CD8-positive, alpha-beta memory T cell (primary cell): ENCODE measurements around the gene FAM222A. TPM values are rescaled to one million over a fixed set of nuclear protein-coding genes. Genes with fewer than 3 reads are reported as not detected.

Source experiments
- CTCF ChIA-PET: fragments of 350-600 bp; sonication (Branson Sonifier 250); formaldehyde crosslinking; loops from one replicate; lab custom pipeline; 2021; ENCODE audit warnings: antibody characterized with exemption; lab: Charles Lee
- POLR2A ChIA-PET: fragments of 350-600 bp; sonication (Branson Sonifier 250); formaldehyde crosslinking; loops from one replicate; lab custom pipeline; 2021; ENCODE audit warnings: antibody characterized with exemption; lab: Charles Lee
- DNase-seq, 5 donors: peaks; one replicate each; pipeline versions ENCODE4 v3.0.0 to v3.0.0-alpha.2; 2020 to 2022; ENCODE audit warnings: mixed read lengths in 1 of 5
- H3K27ac ChIP-seq: one replicate; pipeline ENCODE4 v1.7.0; 2013; ENCODE audit warnings: low read depth, mild to moderate bottlenecking, low read length, moderate library complexity
- H3K27me3 ChIP-seq: 2 replicates; pipeline ENCODE4 v1.7.0; 2013; ENCODE audit warnings: low read length, mild to moderate bottlenecking; ENCODE audit not compliant: insufficient read depth, poor library complexity, severe bottlenecking
- H3K36me3 ChIP-seq: 2 replicates; pipeline ENCODE4 v1.7.0; 2013; ENCODE audit warnings: mild to moderate bottlenecking, low read length, moderate library complexity; ENCODE audit not compliant: insufficient read depth
- H3K4me1 ChIP-seq: 2 replicates; pipeline ENCODE4 v1.7.0; 2013; ENCODE audit warnings: mild to moderate bottlenecking, low read length, moderate library complexity; ENCODE audit not compliant: insufficient read depth
- H3K4me3 ChIP-seq: 2 replicates; pipeline ENCODE4 v1.7.0; 2013; ENCODE audit warnings: mild to moderate bottlenecking, low read length
- H3K9me3 ChIP-seq: 2 replicates; pipeline ENCODE4 v1.7.0; 2013; ENCODE audit warnings: mild to moderate bottlenecking, low read length
- H3K27ac Mint-ChIP-seq, 8 donors: one replicate each; pipeline ENCODE4 v1.8.0; 2020 to 2021; ENCODE audit warnings: mixed read lengths in 8 of 8, mild to moderate bottlenecking in 6 of 8, inconsistent platforms in 3 of 8, moderate library complexity in 3 of 8
- H3K27me3 Mint-ChIP-seq, 2 donors: one replicate each; pipeline ENCODE4 v1.8.0; 2020 to 2021; ENCODE audit warnings: mixed read lengths in 2 of 2, mild to moderate bottlenecking in 1 of 2, moderate library complexity in 1 of 2
- H3K36me3 Mint-ChIP-seq, 3 donors: one replicate each; pipeline ENCODE4 v1.8.0; 2020 to 2021; ENCODE audit warnings: mixed read lengths in 3 of 3, inconsistent platforms in 1 of 3, mild to moderate bottlenecking in 1 of 3
- H3K4me1 Mint-ChIP-seq, 3 donors: one replicate each; pipeline ENCODE4 v1.8.0; 2020 to 2021; ENCODE audit warnings: mixed read lengths in 3 of 3, inconsistent platforms in 1 of 3, mild to moderate bottlenecking in 1 of 3
- H3K4me3 Mint-ChIP-seq, 7 donors: one replicate each; pipeline ENCODE4 v1.8.0; 2020 to 2021; ENCODE audit warnings: mixed read lengths in 7 of 7, mild to moderate bottlenecking in 6 of 7, moderate library complexity in 4 of 7, inconsistent platforms in 2 of 7
- H3K9me3 Mint-ChIP-seq, 5 donors: one replicate each; pipeline ENCODE4 v1.8.0; 2020 to 2022; ENCODE audit warnings: mixed read lengths in 5 of 5, mild to moderate bottlenecking in 3 of 5, moderate library complexity in 2 of 5, inconsistent platforms in 1 of 5
- polyA plus RNA-seq: library from polyadenylated mRNA; unstranded; fragments of 300-500 nt; fragmentation: Illumina TruSeq; gene quantifications from one replicate; pipeline ENCODE4 v1.2.3, GENCODE V29; 2021
- total RNA-seq, 2 experiments: library from RNA; stranded (reverse); gene quantifications; one replicate each; pipeline ENCODE4 v1.2.3, GENCODE V29; 2021

The FAM222A gene
- total and polyA plus RNA-seq, 3 experiments from 2014 or later, result 0.32 to 3.0 (median 2.0) TPM

DNA sequence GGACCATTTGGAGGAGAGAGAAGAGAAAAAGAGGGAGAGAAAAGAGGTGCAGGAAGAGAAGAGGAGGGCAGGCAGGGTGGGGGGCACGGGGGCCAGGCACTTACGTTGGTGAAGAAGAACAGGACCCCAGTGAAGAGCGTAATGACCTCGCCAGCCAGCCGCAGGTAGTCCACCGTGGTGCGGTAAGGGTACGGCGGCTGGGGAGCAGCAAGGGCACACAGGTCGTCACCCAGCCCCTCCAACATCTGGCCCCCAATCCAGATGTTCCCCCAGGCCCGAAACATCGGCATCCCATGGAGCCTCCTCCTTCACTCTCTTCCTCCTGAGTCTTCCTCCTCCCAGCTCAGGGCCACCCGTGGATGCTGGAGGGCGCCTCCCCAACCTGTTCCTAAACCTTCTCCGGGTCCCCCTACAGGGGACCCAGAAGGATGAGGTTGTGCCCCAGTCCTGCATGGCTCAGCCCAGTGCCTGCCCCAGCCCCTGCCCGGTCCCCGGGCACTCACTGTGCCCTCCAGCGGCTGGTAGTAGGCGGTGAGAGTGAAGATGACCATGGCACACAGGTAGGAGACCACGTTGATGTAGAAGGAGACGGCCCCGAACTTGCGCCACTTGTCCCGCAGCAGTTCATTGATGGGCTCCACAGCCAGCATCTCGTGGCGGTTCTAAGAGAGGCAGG is 80.3 kb downstream of the FAM222A start:
- Histone ChIP-seq H3K9me3 (no peaks in the 10 kb centered on the region), H3K27ac (no peak overlapping the region), H3K4me3 (no peak overlapping the region), H3K36me3 (no peaks in the 10 kb centered on the region), H3K4me1 (no peaks in the 10 kb centered on the region), H3K27me3 (no peaks in the 10 kb centered on the region)
- ChIA-PET POLR2A (no interaction called here), CTCF (interaction anchor here (2.6 kb wide), 1 partner anchor 11 kb away, joined by 11 read pairs; no protein-coding TSS in a partner anchor)
- H3K4me3 Mint-ChIP-seq, result no peak overlapping the region
- H3K27me3 Mint-ChIP-seq, result peaks cover 14 to 36% of the 10 kb centered on the region in 2 donors
- H3K4me1 Mint-ChIP-seq, result no peaks in the 10 kb centered on the region
- no peak overlapping the region for H3K27ac Mint-ChIP-seq
- DNase-seq, result no peak
- H3K9me3 Mint-ChIP-seq, result no peaks in the 10 kb centered on the region
- H3K36me3 Mint-ChIP-seq, result no peaks in the 10 kb centered on the region

DNA sequence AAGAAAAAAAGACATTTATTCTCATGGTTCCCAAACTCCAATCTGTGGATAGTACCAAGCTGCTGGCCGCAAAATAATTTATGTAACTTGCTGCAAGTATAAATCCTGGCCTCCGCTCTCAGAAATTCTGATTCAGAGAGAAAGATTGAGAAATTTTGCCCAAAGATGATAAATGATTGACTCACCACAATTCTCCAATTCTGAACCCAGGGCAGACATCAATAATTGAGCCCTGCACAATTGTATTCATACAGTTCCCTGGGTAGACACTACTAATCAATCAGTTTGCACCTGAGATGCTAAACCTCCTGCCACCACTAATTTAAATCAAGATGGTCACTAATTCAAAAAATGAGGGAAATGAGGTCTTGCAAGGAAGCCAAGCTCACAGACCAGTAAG is 81.4 kb downstream of the FAM222A start:
- Mint-ChIP-seq H3K36me3 (no peaks in the 10 kb centered on the region), H3K4me3 (no peak overlapping the region), H3K4me1 (no peaks in the 10 kb centered on the region), H3K27ac (peak overlapping the region in 1 of 8 donors; percentile 58), H3K9me3 (no peaks in the 10 kb centered on the region), H3K27me3 (peaks cover 13 to 33% of the 10 kb centered on the region in 2 donors)
- no peak for DNase-seq
- Histone ChIP-seq H3K27me3 (no peaks in the 10 kb centered on the region), H3K4me3 (no peak overlapping the region), H3K36me3 (no peaks in the 10 kb centered on the region), H3K4me1 (no peaks in the 10 kb centered on the region), H3K9me3 (no peaks in the 10 kb centered on the region), H3K27ac (no peak overlapping the region)
- ChIA-PET POLR2A (no interaction called here), CTCF (interaction anchor here (1.2 to 1.9 kb wide), 2 partner anchors 10 to 50 kb away, joined by 3 to 12 read pairs; no protein-coding TSS in a partner anchor)

DNA sequence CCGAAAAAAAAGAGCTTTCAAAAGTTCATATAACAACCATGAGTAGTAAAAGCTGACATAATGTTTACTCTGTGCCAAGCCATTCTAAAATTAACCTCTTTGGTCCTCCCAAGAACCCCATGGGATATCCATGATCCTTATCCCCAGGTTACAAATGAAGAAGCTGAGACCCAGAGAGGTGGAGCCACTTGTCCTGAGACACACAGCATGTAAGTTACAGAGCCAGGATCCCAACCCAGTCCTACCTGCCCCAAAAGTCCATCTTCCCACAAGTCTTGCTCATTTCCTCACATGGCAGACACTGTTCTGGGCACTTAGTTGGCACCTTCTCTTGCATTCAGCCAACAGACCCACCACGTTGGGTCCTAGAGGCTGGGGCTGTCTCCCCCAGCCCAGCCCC is 82.4 kb downstream of the FAM222A start:
- H3K36me3 ChIP-seq, result no peaks in the 10 kb centered on the region
- no peaks in the 10 kb centered on the region for H3K36me3 Mint-ChIP-seq
- no peaks in the 10 kb centered on the region for H3K9me3 ChIP-seq
- no peaks in the 10 kb centered on the region for H3K4me1 Mint-ChIP-seq
- H3K4me3 Mint-ChIP-seq, result no peak overlapping the region
- H3K27ac ChIP-seq, result no peak overlapping the region
- H3K9me3 Mint-ChIP-seq, result no peaks in the 10 kb centered on the region
- CTCF ChIA-PET, result interaction anchor here (1.1 to 1.9 kb wide), 3 partner anchors 9 to 52 kb away, joined by 3 to 12 read pairs (median 3); no protein-coding TSS in a partner anchor
- no peak overlapping the region for H3K27ac Mint-ChIP-seq
- POLR2A ChIA-PET, result no interaction called here
- no peak for DNase-seq
- H3K27me3 ChIP-seq, result no peaks in the 10 kb centered on the region
- H3K4me1 ChIP-seq, result no peaks in the 10 kb centered on the region
- H3K27me3 Mint-ChIP-seq, result peaks cover 7 to 28% of the 10 kb centered on the region in 2 donors
- H3K4me3 ChIP-seq, result no peak overlapping the region

DNA sequence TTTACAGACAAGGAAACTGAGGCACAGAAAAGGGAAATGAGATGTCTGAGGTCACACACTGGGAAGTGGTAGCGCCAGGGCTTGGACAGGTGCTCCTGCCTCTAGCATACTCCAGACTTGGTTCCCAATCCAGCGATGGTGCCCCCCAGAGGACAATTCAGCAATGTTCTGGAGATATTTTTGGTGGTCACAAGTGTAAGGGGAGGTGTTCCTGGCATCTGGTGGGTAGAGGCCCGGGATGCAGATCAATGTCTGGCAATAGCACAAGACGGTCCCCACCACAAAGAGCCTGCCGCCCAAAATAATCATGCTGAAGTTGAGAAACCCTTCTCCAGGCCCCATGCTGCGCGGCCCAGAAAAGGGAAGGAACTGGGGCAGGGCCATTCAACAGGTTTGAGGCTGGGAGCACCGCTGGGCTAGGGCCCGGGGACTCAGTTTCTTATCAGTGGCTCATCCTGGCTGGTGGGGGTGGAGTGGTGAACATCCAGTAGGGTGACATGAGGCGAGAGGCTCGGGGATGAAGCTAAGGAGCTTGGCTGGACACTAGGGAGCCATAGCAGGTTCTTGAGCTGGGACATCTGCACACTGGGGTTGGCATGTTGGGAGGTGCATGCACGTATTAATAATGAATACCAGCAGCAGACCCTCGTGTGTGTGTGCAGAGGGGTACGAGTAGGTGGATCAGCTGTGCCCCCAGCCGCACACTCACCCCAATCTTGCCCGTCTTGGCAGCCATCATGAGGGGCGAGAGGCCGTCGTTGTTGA is 84.5 kb downstream of the FAM222A start:
- H3K9me3 Mint-ChIP-seq, result no peaks in the 10 kb centered on the region
- H3K27me3 Mint-ChIP-seq, result peaks cover 5 to 19% of the 10 kb centered on the region in 2 donors
- Histone ChIP-seq H3K27ac (no peak overlapping the region), H3K27me3 (no peaks in the 10 kb centered on the region), H3K4me3 (no peak overlapping the region), H3K36me3 (no peaks in the 10 kb centered on the region), H3K9me3 (no peaks in the 10 kb centered on the region), H3K4me1 (no peaks in the 10 kb centered on the region)
- ChIA-PET POLR2A (no interaction called here), CTCF (no interaction called here)
- no peak overlapping the region for H3K4me3 Mint-ChIP-seq
- H3K36me3 Mint-ChIP-seq, result no peaks in the 10 kb centered on the region
- DNase-seq, result no peak
- H3K4me1 Mint-ChIP-seq, result no peaks in the 10 kb centered on the region
- no peak overlapping the region for H3K27ac Mint-ChIP-seq

DNA sequence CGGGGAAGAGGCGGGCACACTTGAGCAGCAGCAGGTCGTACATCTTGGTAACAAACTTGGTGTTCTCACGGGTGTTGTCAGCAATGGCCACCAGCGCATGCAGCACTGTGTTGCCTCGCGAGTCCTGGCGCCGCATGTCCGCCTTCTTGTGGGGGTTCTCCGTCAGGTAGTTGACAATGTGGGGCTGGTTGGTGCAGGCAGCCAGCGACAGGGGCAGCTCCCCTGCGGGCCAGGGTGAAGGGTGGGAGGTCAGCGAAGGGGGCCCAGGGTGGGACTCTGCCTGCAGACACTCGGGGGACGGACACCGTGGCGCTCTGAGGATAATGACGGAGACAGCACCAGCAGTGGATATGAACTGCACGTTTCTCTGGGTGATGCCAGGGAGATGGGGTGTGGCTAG is 85.1 kb downstream of the FAM222A start:
- DNase-seq, result no peak
- CTCF ChIA-PET, result interaction anchor here (0.7 kb wide), 1 partner anchor 55 kb away, joined by 3 read pairs; no protein-coding TSS in a partner anchor

DNA sequence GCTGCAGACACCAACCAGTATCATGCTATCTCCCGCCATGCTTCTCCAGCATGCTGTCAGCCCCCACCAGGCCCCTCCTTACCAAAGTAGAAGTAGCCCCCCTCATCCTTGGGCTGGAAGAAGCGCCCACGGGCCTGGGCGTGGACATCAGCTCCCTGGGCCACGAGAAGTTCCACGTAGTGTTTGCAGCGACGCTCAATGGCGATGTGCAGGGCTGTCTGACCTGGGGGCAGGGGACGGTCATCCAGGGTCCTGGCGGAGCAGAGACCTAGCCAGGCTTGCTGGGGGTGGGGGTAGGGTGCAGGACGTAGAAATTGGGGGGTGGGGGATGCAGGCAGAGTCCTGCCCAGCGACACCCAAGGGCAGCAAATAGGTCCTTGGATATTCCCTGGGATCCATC is 86.9 kb downstream of the FAM222A start:
- Mint-ChIP-seq H3K27ac (no peak overlapping the region), H3K9me3 (no peaks in the 10 kb centered on the region)

More for the DNA sequence above, 85.1 kb downstream of the FAM222A start:
- H3K36me3 Mint-ChIP-seq, result no peaks in the 10 kb centered on the region
- Histone ChIP-seq H3K9me3 (no peaks in the 10 kb centered on the region), H3K27ac (no peak overlapping the region), H3K4me1 (no peaks in the 10 kb centered on the region), H3K27me3 (no peaks in the 10 kb centered on the region), H3K4me3 (no peak overlapping the region), H3K36me3 (no peaks in the 10 kb centered on the region)
- H3K4me1 Mint-ChIP-seq, result no peaks in the 10 kb centered on the region
- no peak overlapping the region for H3K4me3 Mint-ChIP-seq
- peaks cover 5 to 13% of the 10 kb centered on the region in 2 donors for H3K27me3 Mint-ChIP-seq
- POLR2A ChIA-PET, result no interaction called here
- no peaks in the 10 kb centered on the region for H3K9me3 Mint-ChIP-seq
- H3K27ac Mint-ChIP-seq, result no peak overlapping the region

DNA sequence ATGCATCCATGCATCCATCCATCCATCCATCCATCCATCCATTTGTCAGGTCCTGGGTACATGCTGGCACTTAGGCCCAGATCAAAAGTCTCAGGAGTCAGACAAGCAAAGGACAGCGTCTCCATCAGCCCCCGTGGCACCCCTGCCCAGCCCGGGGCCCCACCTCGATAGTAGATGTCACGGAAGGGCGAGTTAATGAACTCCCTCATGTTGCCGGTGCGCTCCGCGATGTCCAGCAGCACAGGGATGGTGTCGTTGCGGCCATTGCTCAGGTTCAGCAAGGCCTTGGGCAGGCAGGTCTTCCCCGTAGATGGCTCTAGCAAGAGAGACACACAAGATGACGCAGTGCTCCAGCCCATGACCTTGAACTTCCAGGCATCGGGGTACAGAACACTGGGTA is 89.2 kb downstream of the FAM222A start:
- Mint-ChIP-seq H3K9me3 (no peaks in the 10 kb centered on the region), H3K27me3 (peaks cover 0 to under 1% of the 10 kb centered on the region in 2 donors), H3K4me3 (no peak overlapping the region), H3K27ac (no peak overlapping the region), H3K36me3 (no peaks in the 10 kb centered on the region), H3K4me1 (peaks cover 0 to 3% (median 2%) of the 10 kb centered on the region in 3 donors)
- no peaks in the 10 kb centered on the region for H3K4me1 ChIP-seq
- CTCF ChIA-PET, result interaction anchor here (4.2 kb wide), 1 partner anchor 43 kb away, joined by 38 read pairs; no protein-coding TSS in a partner anchor
- no peaks in the 10 kb centered on the region for H3K36me3 ChIP-seq
- H3K27me3 ChIP-seq, result no peaks in the 10 kb centered on the region
- DNase-seq, result no peak
- H3K9me3 ChIP-seq, result no peaks in the 10 kb centered on the region
- no peak overlapping the region for H3K27ac ChIP-seq
- POLR2A ChIA-PET, result no interaction called here
- no peak overlapping the region for H3K4me3 ChIP-seq

More for the DNA sequence above, 86.9 kb downstream of the FAM222A start:
- H3K4me1 ChIP-seq, result no peaks in the 10 kb centered on the region
- Mint-ChIP-seq H3K4me1 (peaks cover 0 to 3% (median 2%) of the 10 kb centered on the region in 3 donors), H3K4me3 (no peak overlapping the region), H3K36me3 (no peaks in the 10 kb centered on the region), H3K27me3 (peaks cover 5 to 8% of the 10 kb centered on the region in 2 donors)
- no peak overlapping the region for H3K4me3 ChIP-seq
- ChIA-PET POLR2A (no interaction called here), CTCF (no interaction called here)
- H3K36me3 ChIP-seq, result no peaks in the 10 kb centered on the region
- H3K27me3 ChIP-seq, result no peaks in the 10 kb centered on the region
- H3K9me3 ChIP-seq, result no peaks in the 10 kb centered on the region
- DNase-seq, result no peak
- H3K27ac ChIP-seq, result no peak overlapping the region

DNA sequence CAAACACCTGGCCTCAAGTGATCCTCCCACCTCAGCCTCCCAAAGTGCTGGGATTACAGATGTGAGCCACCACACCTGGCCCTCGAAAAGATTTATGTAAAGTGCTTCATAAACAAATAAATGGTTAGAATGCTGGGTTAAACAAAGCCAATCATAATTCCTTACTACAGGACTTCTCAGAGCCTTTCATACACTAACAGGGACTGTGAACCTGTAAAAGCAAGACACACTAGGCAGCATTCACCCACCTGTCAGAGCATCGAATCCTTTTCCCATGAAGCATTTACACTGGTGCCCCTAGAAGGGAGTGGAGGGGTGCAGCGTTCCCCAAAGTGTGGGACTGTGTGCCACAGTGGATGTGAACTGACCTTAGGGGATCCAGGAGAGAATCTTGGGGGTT is 90.1 kb downstream of the FAM222A start:
- Mint-ChIP-seq H3K27me3 (no peaks in the 10 kb centered on the region), H3K27ac (no peak overlapping the region), H3K36me3 (no peaks in the 10 kb centered on the region), H3K9me3 (no peaks in the 10 kb centered on the region), H3K4me3 (no peak overlapping the region), H3K4me1 (peaks cover 0 to 3% (median 2%) of the 10 kb centered on the region in 3 donors)
- POLR2A ChIA-PET, result no interaction called here
- H3K4me3 ChIP-seq, result no peak overlapping the region
- H3K27ac ChIP-seq, result no peak overlapping the region
- DNase-seq, result no peak
- H3K9me3 ChIP-seq, result no peaks in the 10 kb centered on the region
- H3K27me3 ChIP-seq, result no peaks in the 10 kb centered on the region
- CTCF ChIA-PET, result interaction anchor here (1.0 to 4.2 kb wide), 3 partner anchors 42 to 82 kb away, joined by 4 to 38 read pairs (median 11); no protein-coding TSS in a partner anchor
- H3K4me1 ChIP-seq, result no peaks in the 10 kb centered on the region
- no peaks in the 10 kb centered on the region for H3K36me3 ChIP-seq
